HG03558 (cell line): Measurements from ENCODE around the gene KLK11.

Experiments used
- ATAC-seq: cut with Tn5 transposase; IDR thresholded peaks from one replicate; pipeline ENCODE4 v1.9.1; 2021; ENCODE audit warnings: moderate number of reproducible peaks; ENCODE audit not compliant: unreplicated experiment; ENCODE audit errors: extremely low read depth

The KLK11 gene

DNA sequence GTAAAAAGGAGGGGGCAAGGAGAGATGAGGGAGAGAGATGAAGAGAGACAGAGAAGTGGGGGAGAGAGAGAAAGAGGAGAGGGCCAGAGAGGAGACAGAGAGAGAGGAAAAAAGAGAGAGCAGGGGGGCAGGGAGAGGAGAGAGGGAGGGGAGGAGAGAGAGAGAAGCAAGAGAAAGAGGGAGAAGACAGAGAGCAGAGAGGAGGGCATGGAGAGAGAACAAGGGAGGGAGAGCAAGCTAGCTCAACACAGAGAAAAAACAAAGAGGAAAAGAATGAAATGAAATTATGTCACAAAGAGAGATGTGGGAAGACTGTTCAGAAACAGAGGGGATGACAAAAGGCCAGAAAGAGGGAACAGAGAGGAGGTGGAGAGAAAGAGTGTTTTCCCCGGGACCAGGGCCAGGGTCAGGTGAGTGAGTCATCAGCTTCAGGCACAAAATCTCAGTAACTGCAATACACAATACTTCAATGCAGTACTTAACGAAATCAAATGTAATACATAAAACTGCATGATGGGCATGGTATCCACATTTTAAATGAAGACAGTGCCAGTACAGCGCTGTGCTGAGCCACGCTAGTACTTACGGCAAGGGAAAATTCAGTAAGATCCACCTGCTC is 47.5 kb downstream of the KLK11 start:
- no peak for ATAC-seq

DNA sequence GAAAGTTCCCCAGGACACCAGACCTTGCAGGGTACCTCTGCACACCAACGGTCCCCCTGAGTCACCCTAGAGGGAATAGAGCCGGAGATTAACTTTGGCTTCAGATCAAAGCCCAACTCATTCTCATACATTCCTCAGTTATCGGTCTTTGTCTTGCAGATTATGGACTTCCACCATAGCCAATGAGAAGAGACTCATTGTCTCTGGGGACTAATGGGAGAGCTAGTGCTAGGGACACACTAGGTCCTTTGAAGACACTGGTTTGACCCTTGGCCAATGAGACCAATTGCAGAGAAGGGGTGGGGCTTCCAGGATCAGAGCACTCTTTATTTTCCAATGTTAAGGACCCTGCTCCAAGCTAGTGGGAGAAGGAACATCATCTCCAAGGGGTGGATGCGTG is 48.8 kb downstream of the KLK11 start:
- no peak for ATAC-seq

DNA sequence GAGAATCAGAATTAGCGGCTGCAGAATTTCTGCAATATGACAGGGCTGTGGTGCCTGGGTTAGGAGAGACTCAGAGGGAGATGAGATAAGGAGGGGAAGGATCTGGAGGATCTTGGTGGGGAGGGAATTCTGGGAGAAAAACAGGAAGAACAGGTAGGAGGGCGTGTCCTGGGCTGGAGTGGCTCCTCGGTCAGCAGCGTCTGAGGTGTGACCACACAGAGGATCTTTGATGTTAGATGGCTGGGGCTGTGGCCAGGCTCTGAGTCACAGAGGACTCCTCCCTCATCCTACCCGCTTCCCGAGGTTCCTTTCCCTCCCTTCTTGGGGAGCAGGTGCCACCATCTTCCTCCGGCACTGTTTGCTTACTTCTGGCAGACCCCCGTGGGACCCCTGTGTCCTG is 50.6 kb downstream of the KLK11 start:
- ATAC-seq, result no peak

DNA sequence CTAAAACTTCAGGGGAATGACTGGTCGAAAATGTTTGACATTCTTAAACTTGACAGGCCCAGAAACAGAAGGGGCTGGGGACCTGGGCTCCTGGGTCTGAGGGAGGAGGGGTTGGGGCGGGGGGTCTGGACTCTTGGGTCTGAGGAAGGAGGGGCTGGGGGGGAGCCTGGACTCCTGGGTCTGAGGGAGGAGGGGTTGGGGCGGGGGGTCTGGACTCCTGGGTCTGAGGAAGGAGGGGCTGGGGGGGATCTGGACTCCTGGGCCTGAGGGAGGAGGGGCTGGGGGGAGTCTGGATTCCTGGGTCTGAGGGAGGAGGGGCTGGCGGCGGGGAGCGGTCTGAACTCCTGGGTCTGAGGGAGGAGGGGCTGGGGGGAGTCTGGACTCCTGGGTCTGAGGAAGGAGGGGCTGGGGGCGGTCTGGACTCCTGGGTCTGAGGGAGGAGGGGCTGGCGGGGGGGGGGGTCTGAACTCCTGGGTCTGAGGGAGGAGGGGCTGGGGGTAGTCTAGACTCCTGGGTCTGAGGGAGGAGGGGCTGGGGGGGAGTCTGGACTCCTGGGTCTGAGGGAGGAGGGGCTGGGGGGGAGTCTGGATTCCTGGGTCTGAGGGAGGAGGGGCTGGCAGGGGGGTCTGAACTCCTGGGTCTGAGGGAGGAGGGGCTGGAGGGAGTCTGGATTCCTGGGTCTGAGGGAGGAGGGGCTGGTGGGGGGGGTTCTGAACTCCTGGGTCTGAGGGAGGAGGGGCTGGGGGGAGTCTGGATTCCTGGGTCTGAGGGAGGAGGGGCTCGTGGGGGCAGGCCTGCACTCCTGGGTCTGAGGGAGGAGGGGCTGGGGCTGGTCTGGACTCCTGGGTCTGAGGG is 51.5 kb downstream of the KLK11 start:
- ATAC-seq, result no peak

DNA sequence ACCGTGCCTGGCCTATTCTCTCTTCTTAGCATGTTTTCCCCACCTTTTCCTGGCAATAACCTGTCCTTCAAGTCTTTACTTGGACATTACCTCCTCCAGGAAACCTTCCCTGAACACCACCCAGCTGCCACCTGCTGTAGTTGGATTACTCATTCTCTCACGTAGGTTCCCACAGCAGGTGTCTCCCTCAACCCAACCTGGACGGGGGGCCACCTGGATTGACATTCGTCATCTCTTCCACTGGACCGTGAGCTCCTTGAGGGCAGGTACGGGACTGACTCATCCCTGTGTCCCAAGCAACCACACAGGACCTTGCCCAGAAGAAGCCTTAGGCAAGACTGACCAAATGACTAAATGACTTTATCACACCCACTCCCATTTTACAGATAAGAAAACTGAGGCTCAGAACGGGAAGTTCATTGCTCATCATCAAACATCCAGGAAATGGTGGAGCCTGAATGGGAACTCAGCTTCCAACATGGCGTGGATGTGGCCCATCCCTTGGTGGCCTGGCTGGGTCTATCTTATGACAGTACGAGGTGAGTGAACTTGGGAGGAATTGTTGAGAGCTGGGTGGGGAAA is 53.5 kb downstream of the KLK11 start:
- no peak for ATAC-seq
